Measurements from ENCODE around the gene LRMDA. TPM values are rescaled to one million over a fixed set of nuclear protein-coding genes. Genes with fewer than 3 reads are reported as not detected.

The LRMDA gene
- total RNA-seq, 1 donor: under 0.01 TPM

- DNase-seq (ENCODE audit: low read depth): no peak
- no peak for TF ChIP-seq CTCF (IDR thresholded peaks at IDR 0.05; ENCODE audit: insufficient read depth, low read depth, low read length)
- H3K4me3 ChIP-seq (ENCODE audit: low read depth, low read length): no peak overlapping the region
Observed at GRCh38 chr10:76479103-76479790, 1047.8 kb downstream of the LRMDA start.

- H3K4me3 ChIP-seq (ENCODE audit: low read depth, low read length): no peak overlapping the region
- no peak for DNase-seq (ENCODE audit: low read depth)
- no peak for TF ChIP-seq CTCF (IDR thresholded peaks at IDR 0.05; ENCODE audit: insufficient read depth, low read depth, low read length)
Observed at GRCh38 chr10:76481178-76481577, 1049.8 kb downstream of the LRMDA start.

GRCh38 chr10:76487582-76487981 is 1056.2 kb downstream of the LRMDA start:
- H3K4me3 ChIP-seq (ENCODE audit: low read depth, low read length): no peak overlapping the region
- TF ChIP-seq CTCF (IDR thresholded peaks at IDR 0.05; ENCODE audit: insufficient read depth, low read depth, low read length): no peak
- no peak for DNase-seq (ENCODE audit: low read depth)

- no peak for DNase-seq (ENCODE audit: low read depth)
- TF ChIP-seq CTCF (IDR thresholded peaks at IDR 0.05; ENCODE audit: insufficient read depth, low read depth, low read length): no peak
- H3K4me3 ChIP-seq (ENCODE audit: low read depth, low read length): no peak overlapping the region
Observed at GRCh38 chr10:76488602-76489001, 1057.2 kb downstream of the LRMDA start.

- TF ChIP-seq CTCF (IDR thresholded peaks at IDR 0.05; ENCODE audit: insufficient read depth, low read depth, low read length): no peak
- DNase-seq (ENCODE audit: low read depth): peak; percentile 34
Observed at GRCh38 chr10:76491216-76491615, 1059.8 kb downstream of the LRMDA start.

GRCh38 chr10:76492026-76492425 is 1060.6 kb downstream of the LRMDA start:
- TF ChIP-seq CTCF (IDR thresholded peaks at IDR 0.05; ENCODE audit: insufficient read depth, low read depth, low read length): no peak
- H3K4me3 ChIP-seq (ENCODE audit: low read depth, low read length): no peak overlapping the region
- peak; percentile 83 for DNase-seq (ENCODE audit: low read depth)

More at GRCh38 chr10:76491216-76491615, 1059.8 kb downstream of the LRMDA start:
- H3K4me3 ChIP-seq (ENCODE audit: low read depth, low read length): no peak overlapping the region

Measured in fibroblast of villous mesenchyme (primary cell).